Parathyroid adenoma (tissue), 2 donors: ENCODE results near the gene UBAP1L.

Source experiments
- H2AFZ ChIP-seq: fragments of 300-600 bp; sonication (generic); one replicate; pipeline ENCODE4 v1.7.0; 2017; ENCODE audit warnings: antibody characterized with exemption, mild to moderate bottlenecking
- H3K27ac ChIP-seq: fragments of 300-600 bp; sonication (generic); one replicate; pipeline ENCODE4 v1.7.0; 2017
- H3K27me3 ChIP-seq: fragments of 300-600 bp; sonication (generic); one replicate; pipeline ENCODE4 v1.7.0; 2017; ENCODE audit warnings: low read length; ENCODE audit not compliant: control insufficient read depth, insufficient read depth
- H3K36me3 ChIP-seq: fragments of 300-600 bp; sonication (generic); one replicate; pipeline ENCODE4 v1.7.0; 2017; ENCODE audit warnings: low read length; ENCODE audit not compliant: control insufficient read depth, insufficient read depth
- H3K4me1 ChIP-seq: fragments of 300-600 bp; sonication (generic); one replicate; pipeline ENCODE4 v1.7.0; 2017; ENCODE audit warnings: control low read depth
- H3K4me2 ChIP-seq: fragments of 300-600 bp; sonication (generic); one replicate; pipeline ENCODE4 v1.7.0; 2017; ENCODE audit warnings: low read length
- H3K4me3 ChIP-seq: fragments of 300-600 bp; sonication (generic); one replicate; pipeline ENCODE4 v1.7.0; 2017; ENCODE audit warnings: low read depth, low read length
- H3K79me2 ChIP-seq: fragments of 300-600 bp; sonication (generic); one replicate; pipeline ENCODE4 v1.7.0; 2017; ENCODE audit warnings: control low read depth
- H3K9ac ChIP-seq: fragments of 300-600 bp; sonication (generic); one replicate; pipeline ENCODE4 v1.7.0; 2017; ENCODE audit warnings: mild to moderate bottlenecking
- H3K9me3 ChIP-seq: fragments of 300-600 bp; sonication (generic); one replicate; pipeline ENCODE4 v1.7.0; 2017; ENCODE audit warnings: low read length; ENCODE audit not compliant: control insufficient read depth
- CTCF ChIP-seq: fragments of 300-600 bp; sonication (generic); IDR thresholded peaks from one replicate; pipeline ENCODE4 v1.7.0; 2017; ENCODE audit warnings: antibody characterized with exemption, mild to moderate bottlenecking
- donor health status: primary hyperparathyroidism.

Gene UBAP1L

GRCh38 chr15:65133548-65134200, 18.7 kb upstream of the UBAP1L start, which contains the start of gene PDCD7:
PDCD7 (minus strand) TSS chr15:65133808; CDS start chr15:65133781, 27 bp downstream.
- H3K4me1 ChIP-seq, result peaks cover 4% of the 10 kb centered on the region
- H3K36me3 ChIP-seq, result no peaks in the 10 kb centered on the region
- peak within 1 kb of the TSS; percentile 69 for H3K27ac ChIP-seq
- H3K79me2 ChIP-seq, result peaks cover 14% of the 10 kb centered on the region
- no peaks in the 10 kb centered on the region for H3K27me3 ChIP-seq
- H3K9me3 ChIP-seq, result no peaks in the 10 kb centered on the region
- peak within 1 kb of the TSS; percentile 78 for H3K4me3 ChIP-seq
- H2AFZ ChIP-seq, result peak within 1 kb of the TSS; percentile 80
- peak within 1 kb of the TSS; percentile 82 for H3K4me2 ChIP-seq
- H3K9ac ChIP-seq, result no peak within 1 kb of the TSS
- TF ChIP-seq CTCF, result no peak

- H3K79me2 ChIP-seq, result peaks cover 18% of the 10 kb centered on the region
- H3K9me3 ChIP-seq, result no peaks in the 10 kb centered on the region
- H3K27ac ChIP-seq, result peak overlapping the region; percentile 69
- TF ChIP-seq CTCF, result no peak
- no peak overlapping the region for H2AFZ ChIP-seq
- H3K4me3 ChIP-seq, result peak overlapping the region; percentile 78
- H3K4me1 ChIP-seq, result peaks cover 4% of the 10 kb centered on the region
- H3K4me2 ChIP-seq, result peak overlapping the region; percentile 82
- H3K9ac ChIP-seq, result no peak overlapping the region
- no peaks in the 10 kb centered on the region for H3K27me3 ChIP-seq
- no peaks in the 10 kb centered on the region for H3K36me3 ChIP-seq
Observed at GRCh38 chr15:65132878-65133547, 18.0 kb upstream of the UBAP1L start.

GRCh38 chr15:65130941-65131340, 15.9 kb upstream of the UBAP1L start:
- Histone ChIP-seq H3K36me3 (no peaks in the 10 kb centered on the region), H3K9ac (no peak overlapping the region), H3K27me3 (no peaks in the 10 kb centered on the region), H3K4me3 (no peak overlapping the region), H2AFZ (no peak overlapping the region), H3K79me2 (peaks cover 30% of the 10 kb centered on the region), H3K4me1 (peaks cover 4% of the 10 kb centered on the region), H3K9me3 (no peaks in the 10 kb centered on the region), H3K4me2 (no peak overlapping the region), H3K27ac (no peak overlapping the region)
- TF ChIP-seq CTCF, result no peak

- Histone ChIP-seq H3K4me3 (no peak overlapping the region), H3K4me1 (no peaks in the 10 kb centered on the region), H3K79me2 (peaks cover 2% of the 10 kb centered on the region), H3K27me3 (no peaks in the 10 kb centered on the region), H3K4me2 (no peak overlapping the region), H3K9ac (no peak overlapping the region), H3K27ac (no peak overlapping the region), H2AFZ (no peak overlapping the region), H3K9me3 (no peaks in the 10 kb centered on the region), H3K36me3 (no peaks in the 10 kb centered on the region)
- TF ChIP-seq CTCF, result no peak
Observed at GRCh38 chr15:65115542-65115941, 542 bp upstream of the UBAP1L start.
